GM21737 (cell line): ENCODE measurements around the gene DCLRE1C.
"Not testable (repeated sequence)": the region's sequence is repeated elsewhere in the genome, so short reads cannot be mapped to it uniquely, and the experiment has no call there.

Experiments
- ATAC-seq: cut with Tn5 transposase; IDR thresholded peaks from one replicate; pipeline ENCODE4 v1.9.1; 2021; ENCODE audit warnings: mild to moderate bottlenecking, moderate library complexity; ENCODE audit not compliant: unreplicated experiment

Gene DCLRE1C

GRCh38 chr10:14891151-14891550, 62.7 kb downstream of the DCLRE1C start:
- no peak for ATAC-seq

GRCh38 chr10:14889318-14889717, 64.6 kb downstream of the DCLRE1C start:
- no peak for ATAC-seq

GRCh38 chr10:14884082-14884481, 69.8 kb downstream of the DCLRE1C start:
- ATAC-seq: no peak

- no peak for ATAC-seq
Observed at GRCh38 chr10:14880229-14880628, 73.7 kb downstream of the DCLRE1C start.

- no peak for ATAC-seq
Observed at GRCh38 chr10:14879928-14880193, 74.0 kb downstream of the DCLRE1C start.

GRCh38 chr10:14879124-14879927, 74.6 kb downstream of the DCLRE1C start:
- ATAC-seq: peak; percentile 2

- peak; percentile 91 for ATAC-seq
Observed at GRCh38 chr10:14878266-14879123, 75.4 kb downstream of the DCLRE1C start, which contains the start of gene SUV39H2. TSS of gene SUV39H2 (plus strand) at chr10:14878866. CDS start at chr10:14878889, 23 bp downstream.

GRCh38 chr10:14876764-14877163, 77.1 kb downstream of the DCLRE1C start:
- no peak for ATAC-seq

- no peak for ATAC-seq
Observed at GRCh38 chr10:14875941-14876340, 78.0 kb downstream of the DCLRE1C start.

GRCh38 chr10:14873090-14873760, 80.7 kb downstream of the DCLRE1C start:
- ATAC-seq: no peak

- not testable (repeated sequence) for ATAC-seq
Observed at GRCh38 chr10:14864871-14865270, 89.0 kb downstream of the DCLRE1C start.

GRCh38 chr10:14864466-14864865, 89.4 kb downstream of the DCLRE1C start:
- not testable (repeated sequence) for ATAC-seq

- ATAC-seq: no peak
Observed at GRCh38 chr10:14860791-14861190, 93.1 kb downstream of the DCLRE1C start.

- no peak for ATAC-seq
Observed at GRCh38 chr10:14859775-14860174, 94.1 kb downstream of the DCLRE1C start.

GRCh38 chr10:14859043-14859442, 94.9 kb downstream of the DCLRE1C start:
- no peak for ATAC-seq

- ATAC-seq: no peak
Observed at GRCh38 chr10:14858338-14858960, 95.4 kb downstream of the DCLRE1C start.

- no peak for ATAC-seq
Observed at GRCh38 chr10:14855453-14855852, 98.4 kb downstream of the DCLRE1C start.

- ATAC-seq: no peak
Observed at GRCh38 chr10:14852236-14852635, 101.7 kb downstream of the DCLRE1C start.
